ENCODE results near the gene SYT2. TPM values are rescaled to one million over a fixed set of nuclear protein-coding genes. Genes with fewer than 3 reads are reported as not detected.

Gene SYT2
- total and polyA plus RNA-seq, 10 of the 15 experiments (the other 5 are each of a cell fraction or from before 2014, with no cell fraction given) = not detected

DNA sequence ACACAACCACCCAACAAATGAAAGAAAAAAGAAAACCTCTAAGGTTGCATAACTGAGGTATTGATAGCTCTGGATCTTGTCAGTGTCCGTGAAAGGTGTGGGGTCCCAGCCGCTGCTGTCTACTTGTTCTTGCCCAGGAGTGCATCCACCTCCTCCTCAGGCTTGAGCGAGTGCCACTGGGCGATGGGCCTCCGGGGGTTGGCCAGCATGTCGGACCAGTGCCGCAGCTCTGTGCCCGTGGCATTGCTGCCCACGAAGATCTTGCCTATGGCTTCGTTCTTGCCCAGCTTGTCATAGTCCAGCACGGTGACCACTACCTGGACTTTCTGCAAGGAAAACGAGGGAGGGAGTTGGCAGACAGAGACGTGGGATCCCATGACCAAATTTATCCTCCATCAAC lies 113.6 kb downstream of the SYT2 start:
- Histone ChIP-seq H3K4me1 (ENCODE audit: control insufficient read depth, insufficient read depth, low read length) (peaks cover 3% of the 10 kb centered on the region), H3K4me3 (no peak overlapping the region), H3K4me2 (ENCODE audit: control insufficient read depth, insufficient read depth) (no peak overlapping the region), H3K79me2 (ENCODE audit: control insufficient read depth, insufficient read depth, low read length) (no peaks in the 10 kb centered on the region), H4K20me1 (ENCODE audit: control insufficient read depth, insufficient read depth) (no peaks in the 10 kb centered on the region; the same call in 1 of the 2 replicates), H2AFZ (ENCODE audit: control insufficient read depth, low read depth, low read length) (no peak overlapping the region), H3K9me3 (replicated peaks; ENCODE audit: control insufficient read depth, insufficient read depth, low read length) (no peaks in the 10 kb centered on the region), H3K27ac (ENCODE audit: control insufficient read depth, insufficient read depth) (no peak overlapping the region), H3K27me3 (replicated peaks in 1 of 2; ENCODE audit: control insufficient read depth in 2 of 2, insufficient read depth in 2 of 2, low read length in 1 of 2) (no peaks in the 10 kb centered on the region; a peak in 2 of 4 replicates), H3K9ac (ENCODE audit: control insufficient read depth, insufficient read depth, low read length) (no peak overlapping the region), H3K36me3 (ENCODE audit: control insufficient read depth in 2 of 2, insufficient read depth in 2 of 2, low read length in 1 of 2) (no peaks in the 10 kb centered on the region)
- SMC1A ChIA-PET (ENCODE audit: uncharacterized antibody, unreplicated experiment) = no interaction called here
- TF ChIP-seq, protein P1, sequence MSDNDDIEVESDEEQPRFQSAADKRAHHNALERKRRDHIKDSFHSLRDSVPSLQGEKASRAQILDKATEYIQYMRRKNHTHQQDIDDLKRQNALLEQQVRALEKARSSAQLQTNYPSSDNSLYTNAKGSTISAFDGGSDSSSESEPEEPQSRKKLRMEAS (IDR thresholded peaks at IDR 0.05; ENCODE audit: low read depth, low read length) = no peak
- TF ChIP-seq, protein P2, sequence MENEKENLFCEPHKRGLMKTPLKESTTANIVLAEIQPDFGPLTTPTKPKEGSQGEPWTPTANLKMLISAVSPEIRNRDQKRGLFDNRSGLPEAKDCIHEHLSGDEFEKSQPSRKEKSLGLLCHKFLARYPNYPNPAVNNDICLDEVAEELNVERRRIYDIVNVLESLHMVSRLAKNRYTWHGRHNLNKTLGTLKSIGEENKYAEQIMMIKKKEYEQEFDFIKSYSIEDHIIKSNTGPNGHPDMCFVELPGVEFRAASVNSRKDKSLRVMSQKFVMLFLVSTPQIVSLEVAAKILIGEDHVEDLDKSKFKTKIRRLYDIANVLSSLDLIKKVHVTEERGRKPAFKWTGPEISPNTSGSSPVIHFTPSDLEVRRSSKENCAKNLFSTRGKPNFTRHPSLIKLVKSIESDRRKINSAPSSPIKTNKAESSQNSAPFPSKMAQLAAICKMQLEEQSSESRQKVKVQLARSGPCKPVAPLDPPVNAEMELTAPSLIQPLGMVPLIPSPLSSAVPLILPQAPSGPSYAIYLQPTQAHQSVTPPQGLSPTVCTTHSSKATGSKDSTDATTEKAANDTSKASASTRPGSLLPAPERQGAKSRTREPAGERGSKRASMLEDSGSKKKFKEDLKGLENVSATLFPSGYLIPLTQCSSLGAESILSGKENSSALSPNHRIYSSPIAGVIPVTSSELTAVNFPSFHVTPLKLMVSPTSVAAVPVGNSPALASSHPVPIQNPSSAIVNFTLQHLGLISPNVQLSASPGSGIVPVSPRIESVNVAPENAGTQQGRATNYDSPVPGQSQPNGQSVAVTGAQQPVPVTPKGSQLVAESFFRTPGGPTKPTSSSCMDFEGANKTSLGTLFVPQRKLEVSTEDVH (IDR thresholded peaks at IDR 0.05; ENCODE audit: low read depth, partially characterized antibody) = no peak
- TF ChIP-seq, protein P3, sequence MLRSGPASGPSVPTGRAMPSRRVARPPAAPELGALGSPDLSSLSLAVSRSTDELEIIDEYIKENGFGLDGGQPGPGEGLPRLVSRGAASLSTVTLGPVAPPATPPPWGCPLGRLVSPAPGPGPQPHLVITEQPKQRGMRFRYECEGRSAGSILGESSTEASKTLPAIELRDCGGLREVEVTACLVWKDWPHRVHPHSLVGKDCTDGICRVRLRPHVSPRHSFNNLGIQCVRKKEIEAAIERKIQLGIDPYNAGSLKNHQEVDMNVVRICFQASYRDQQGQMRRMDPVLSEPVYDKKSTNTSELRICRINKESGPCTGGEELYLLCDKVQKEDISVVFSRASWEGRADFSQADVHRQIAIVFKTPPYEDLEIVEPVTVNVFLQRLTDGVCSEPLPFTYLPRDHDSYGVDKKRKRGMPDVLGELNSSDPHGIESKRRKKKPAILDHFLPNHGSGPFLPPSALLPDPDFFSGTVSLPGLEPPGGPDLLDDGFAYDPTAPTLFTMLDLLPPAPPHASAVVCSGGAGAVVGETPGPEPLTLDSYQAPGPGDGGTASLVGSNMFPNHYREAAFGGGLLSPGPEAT (IDR thresholded peaks at IDR 0.05; ENCODE audit: low read depth) = no peak
- no peak for TF ChIP-seq MTA3 (IDR thresholded peaks at IDR 0.05; ENCODE audit: borderline replicate concordance, low read length)
- no peak for TF ChIP-seq HCFC1 (IDR thresholded peaks at IDR 0.05; ENCODE audit: low read length)
- no peak for TF ChIP-seq SMARCA5 (IDR thresholded peaks at IDR 0.05)
- no peak for TF ChIP-seq NFYA (IDR thresholded peaks at IDR 0.05; ENCODE audit: borderline replicate concordance, low read depth, low read length)
- no peak for TF ChIP-seq SMC3 (IDR thresholded peaks at IDR 0.05; ENCODE audit: borderline replicate concordance, low read length)
- TF ChIP-seq STAT3 (IDR thresholded peaks at IDR 0.05; ENCODE audit: low read depth, low read length) = no peak
- TF ChIP-seq CREM (IDR thresholded peaks at IDR 0.05; ENCODE audit: low read depth) = no peak
- TF ChIP-seq, protein P4, sequence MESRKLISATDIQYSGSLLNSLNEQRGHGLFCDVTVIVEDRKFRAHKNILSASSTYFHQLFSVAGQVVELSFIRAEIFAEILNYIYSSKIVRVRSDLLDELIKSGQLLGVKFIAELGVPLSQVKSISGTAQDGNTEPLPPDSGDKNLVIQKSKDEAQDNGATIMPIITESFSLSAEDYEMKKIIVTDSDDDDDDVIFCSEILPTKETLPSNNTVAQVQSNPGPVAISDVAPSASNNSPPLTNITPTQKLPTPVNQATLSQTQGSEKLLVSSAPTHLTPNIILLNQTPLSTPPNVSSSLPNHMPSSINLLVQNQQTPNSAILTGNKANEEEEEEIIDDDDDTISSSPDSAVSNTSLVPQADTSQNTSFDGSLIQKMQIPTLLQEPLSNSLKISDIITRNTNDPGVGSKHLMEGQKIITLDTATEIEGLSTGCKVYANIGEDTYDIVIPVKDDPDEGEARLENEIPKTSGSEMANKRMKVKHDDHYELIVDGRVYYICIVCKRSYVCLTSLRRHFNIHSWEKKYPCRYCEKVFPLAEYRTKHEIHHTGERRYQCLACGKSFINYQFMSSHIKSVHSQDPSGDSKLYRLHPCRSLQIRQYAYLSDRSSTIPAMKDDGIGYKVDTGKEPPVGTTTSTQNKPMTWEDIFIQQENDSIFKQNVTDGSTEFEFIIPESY (IDR thresholded peaks at IDR 0.05) = no peak
- no peak for TF ChIP-seq SRF (IDR thresholded peaks at IDR 0.05; ENCODE audit: low read depth in 2 of 2, low read length in 2 of 2)
- TF ChIP-seq, protein P5, sequence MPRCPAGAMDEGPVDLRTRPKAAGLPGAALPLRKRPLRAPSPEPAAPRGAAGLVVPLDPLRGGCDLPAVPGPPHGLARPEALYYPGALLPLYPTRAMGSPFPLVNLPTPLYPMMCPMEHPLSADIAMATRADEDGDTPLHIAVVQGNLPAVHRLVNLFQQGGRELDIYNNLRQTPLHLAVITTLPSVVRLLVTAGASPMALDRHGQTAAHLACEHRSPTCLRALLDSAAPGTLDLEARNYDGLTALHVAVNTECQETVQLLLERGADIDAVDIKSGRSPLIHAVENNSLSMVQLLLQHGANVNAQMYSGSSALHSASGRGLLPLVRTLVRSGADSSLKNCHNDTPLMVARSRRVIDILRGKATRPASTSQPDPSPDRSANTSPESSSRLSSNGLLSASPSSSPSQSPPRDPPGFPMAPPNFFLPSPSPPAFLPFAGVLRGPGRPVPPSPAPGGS (IDR thresholded peaks at IDR 0.05; ENCODE audit: borderline replicate concordance, insufficient read depth, low read depth, low read length, poor library complexity, severe bottlenecking) = no peak
- no peak for TF ChIP-seq TCF12 (IDR thresholded peaks at IDR 0.05; ENCODE audit: low read depth, low read length)
- no peak for ATAC-seq
- RAD21 ChIA-PET (ENCODE audit: unreplicated experiment) = interaction anchor here (0.8 kb wide), 1 partner anchor 29 kb away, joined by 3 read pairs; no protein-coding TSS in a partner anchor
- 69% methylated on average over 13 of the region's 13 CpGs for WGBS (ENCODE audit: insufficient coverage, insufficient replicate concordance, low lambda C conversion rate, missing lambda C conversion rate)
- POLR2A ChIA-PET = interaction anchor here (0.7 kb wide), 1 partner anchor 25 kb away, joined by 3 read pairs; no protein-coding TSS in a partner anchor
- BruUV-seq (replicated peaks) = no TSS peak
- in situ Hi-C loops (cut with MboI) = no loop called here
- no peak for FAIRE-seq
- CTCF ChIA-PET = interaction anchor here (1.2 to 1.4 kb wide), 2 partner anchors 29 to 123 kb away, joined by 3 to 4 read pairs; no protein-coding TSS in a partner anchor
- intact Hi-C loops (cut with micrococcal nuclease; ENCODE audit: unreplicated experiment) = no loop called here
- no peak for DNase-seq (ENCODE audit: low read depth, low spot score)
